22Rv1 (cell line): ENCODE data around the gene SLC2A13.
A peak's percentile ranks its signal among the peaks of the same experiment; 100 is the strongest.

Source experiments
- H3K27ac ChIP-seq: fragments of 450-650 bp; 2 replicates; pipeline ENCODE4 v1.5.1; 2017
- CTCF ChIP-seq: fragments of 450-650 bp; IDR thresholded peaks from 2 replicates; pipeline ENCODE4 v1.5.1; 2017; ENCODE audit warnings: mild to moderate bottlenecking
- ZFX ChIP-seq: fragments of 450-650 bp; IDR thresholded peaks from 2 replicates; pipeline ENCODE4 v1.6.1; 2017; ENCODE audit warnings: antibody characterized with exemption, borderline replicate concordance

SLC2A13 gene

GRCh38 chr12:40117818-40118217, 11.9 kb upstream of the SLC2A13 start:
- no peak overlapping the region for H3K27ac ChIP-seq
- TF ChIP-seq ZFX = no peak
- no peak for TF ChIP-seq CTCF

- TF ChIP-seq CTCF (no peak), ZFX (no peak)
- no peak overlapping the region for H3K27ac ChIP-seq
Observed at GRCh38 chr12:40110586-40110985, 4.7 kb upstream of the SLC2A13 start.

GRCh38 chr12:40107803-40108620, 2.1 kb upstream of the SLC2A13 start:
- TF ChIP-seq ZFX (no peak), CTCF (peak; percentile 68)
- H3K27ac ChIP-seq = peak overlapping the region; percentile 68

- TF ChIP-seq ZFX = no peak
- TF ChIP-seq CTCF = peak; percentile 95
- peak overlapping the region; percentile 68 for H3K27ac ChIP-seq
Observed at GRCh38 chr12:40107098-40107802, 1.4 kb upstream of the SLC2A13 start.

GRCh38 chr12:40106655-40107054, 774 bp upstream of the SLC2A13 start:
- H3K27ac ChIP-seq = peak overlapping the region; percentile 68
- TF ChIP-seq CTCF (no peak), ZFX (no peak)

- TF ChIP-seq CTCF (no peak), ZFX (no peak)
- H3K27ac ChIP-seq = peak overlapping the region; percentile 68
Observed at GRCh38 chr12:40106202-40106533, 287 bp upstream of the SLC2A13 start.

GRCh38 chr12:40105265-40105514, 691 bp downstream of the SLC2A13 start:
- no peak for TF ChIP-seq CTCF
- no peak for TF ChIP-seq ZFX
- peak overlapping the region; percentile 68 for H3K27ac ChIP-seq
